Measurements from ENCODE around the gene TMPRSS7.

- no peak for TF ChIP-seq CTCF (IDR thresholded peaks at IDR 0.05; ENCODE audit: insufficient read depth, low read length, poor library complexity, severe bottlenecking)
- TF ChIP-seq EZH2phosphoT487 (conservative IDR thresholded peaks at IDR 0.05; ENCODE audit: low read length), result no peak
These were observed 20.8 kb upstream of the TMPRSS7 start for GRCh38 chr3:112013784-112014143.

All from SU-DHL-6 (cell line).